GM12864 (cell line): Measurements from ENCODE around the gene HIPK4.

Experiments
- DNase-seq: peaks from one replicate; pipeline ENCODE4 v3.0.0-alpha.2; 2011; ENCODE audit warnings: low read depth
- H3K4me3 ChIP-seq: 2 replicates; pipeline ENCODE4 v1.5.1; 2011; ENCODE audit warnings: mild to moderate bottlenecking, low read depth, low read length, control low read depth
- CTCF ChIP-seq: IDR thresholded peaks from 2 replicates; pipeline ENCODE4 v1.5.1; 2011; ENCODE audit warnings: low read depth, mild to moderate bottlenecking, moderate library complexity, low read length, control low read depth, inconsistent platforms; ENCODE audit errors: missing control alignments

The HIPK4 gene

GRCh38 chr19:40420766-40421765 lies 31.1 kb upstream of the HIPK4 start:
- peak overlapping the region; percentile 72 for H3K4me3 ChIP-seq
- peak; percentile 96 for TF ChIP-seq CTCF
- no peak for DNase-seq

GRCh38 chr19:40420451-40420765 lies 30.4 kb upstream of the HIPK4 start:
- TF ChIP-seq CTCF, result no peak
- DNase-seq, result no peak
- H3K4me3 ChIP-seq, result peak overlapping the region; percentile 72; the same call in 1 of the 2 replicates

- no peak for TF ChIP-seq CTCF
- no peak for DNase-seq
- H3K4me3 ChIP-seq, result no peak overlapping the region
These were observed 29.8 kb upstream of the HIPK4 start for GRCh38 chr19:40419780-40420179.

GRCh38 chr19:40419066-40419612 lies 29.2 kb upstream of the HIPK4 start:
- DNase-seq, result no peak
- TF ChIP-seq CTCF, result no peak
- no peak overlapping the region for H3K4me3 ChIP-seq

- no peak overlapping the region for H3K4me3 ChIP-seq
- no peak for TF ChIP-seq CTCF
These were observed 28.1 kb upstream of the HIPK4 start for GRCh38 chr19:40418040-40418439.

GRCh38 chr19:40417643-40417981 lies 27.6 kb upstream of the HIPK4 start:
- DNase-seq, result no peak
- H3K4me3 ChIP-seq, result no peak overlapping the region
- TF ChIP-seq CTCF, result no peak

More at GRCh38 chr19:40418040-40418439, 28.1 kb upstream of the HIPK4 start:
- no peak for DNase-seq
